Measurements from ENCODE around the gene INSYN2B.

- TF ChIP-seq USF2 (IDR thresholded peaks at IDR 0.05; ENCODE audit: low read depth, low read length) (no peak), CTCF (conservative IDR thresholded peaks at IDR 0.05; ENCODE audit: low read depth, low read length) (no peak), RFX5 (IDR thresholded peaks at IDR 0.05; ENCODE audit: low read depth, low read length) (no peak), BHLHE40 (IDR thresholded peaks at IDR 0.05; ENCODE audit: low read depth, low read length) (no peak), MXI1 (IDR thresholded peaks at IDR 0.05; ENCODE audit: borderline replicate concordance, low read depth, low read length) (no peak)
These were observed 32.3 kb upstream of the INSYN2B start for GRCh38 chr5:170012622-170013021.
